NB4 (cell line): ENCODE results near the gene VIL1.

Experiments
- CTCF ChIP-seq: IDR thresholded peaks from one replicate; pipeline ENCODE4 v1.5.1; 2012; ENCODE audit warnings: low read depth, low read length
- MAX ChIP-seq: IDR thresholded peaks from 2 replicates; pipeline ENCODE4 v1.6.1; 2011; ENCODE audit warnings: low read depth, low read length
- MYC ChIP-seq: IDR thresholded peaks from 2 replicates; pipeline ENCODE4 v1.6.1; 2011; ENCODE audit warnings: low read depth, low read length
- POLR2A ChIP-seq: IDR thresholded peaks from 2 replicates; pipeline ENCODE4 v1.6.1; 2011; ENCODE audit warnings: mild to moderate bottlenecking; ENCODE audit not compliant: insufficient read length; ENCODE audit errors: extremely low read depth

GRCh38 chr2:218418321-218418716 is 604 bp upstream of the VIL1 start:
- TF ChIP-seq CTCF (no peak), POLR2A (no peak), MYC (no peak), MAX (no peak)
